ENCODE results near the gene NDUFB2.
"Not testable (repeated sequence)": the region's sequence is repeated elsewhere in the genome, so short reads cannot be mapped to it uniquely, and the experiment has no call there.

Gene NDUFB2

DNA sequence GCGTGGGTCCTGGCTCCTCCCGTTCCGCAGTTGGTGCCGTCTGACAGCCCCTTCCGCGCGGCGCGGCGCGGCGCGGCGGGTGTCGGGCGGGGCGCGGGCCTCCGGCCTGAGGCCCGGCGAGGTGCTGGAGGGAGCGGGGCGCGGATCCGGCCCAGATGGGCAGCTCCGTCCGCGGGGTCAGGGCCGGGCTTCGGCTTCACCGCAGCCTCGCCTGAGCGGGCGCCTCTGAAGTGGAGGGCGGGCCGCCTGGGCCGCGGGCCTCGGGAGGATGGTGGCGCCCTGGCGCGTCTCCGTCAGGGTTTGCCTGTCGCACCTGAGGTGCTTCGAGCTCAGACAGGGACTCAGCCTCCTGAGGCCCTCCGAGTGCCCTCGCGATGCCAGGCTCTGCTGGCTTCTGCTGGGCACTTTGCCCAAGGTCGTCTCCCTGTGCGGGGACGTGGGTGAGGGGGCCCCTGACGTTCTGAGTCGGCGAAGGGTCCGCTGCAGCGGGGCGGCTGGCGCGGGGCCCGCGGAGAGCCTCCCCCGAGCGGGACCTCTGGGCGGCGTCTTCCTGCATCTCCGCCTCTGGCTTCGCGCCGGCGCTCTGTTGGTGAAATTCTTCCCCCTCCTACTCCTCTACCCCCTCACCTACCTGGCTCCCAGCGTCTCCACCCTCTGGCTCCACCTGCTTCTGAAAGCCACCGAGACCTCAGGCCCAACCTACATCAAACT is 23.3 kb upstream of the NDUFB2 start:
- DNase-seq: peak; percentile 61 to 65

- DNase-seq: no peak
These were observed 22.7 kb upstream of the NDUFB2 start for GRCh38 chr7:140673774-140674155.

GRCh38 chr7:140674356-140674800 is 22.1 kb upstream of the NDUFB2 start:
- DNase-seq: no peak

DNA sequence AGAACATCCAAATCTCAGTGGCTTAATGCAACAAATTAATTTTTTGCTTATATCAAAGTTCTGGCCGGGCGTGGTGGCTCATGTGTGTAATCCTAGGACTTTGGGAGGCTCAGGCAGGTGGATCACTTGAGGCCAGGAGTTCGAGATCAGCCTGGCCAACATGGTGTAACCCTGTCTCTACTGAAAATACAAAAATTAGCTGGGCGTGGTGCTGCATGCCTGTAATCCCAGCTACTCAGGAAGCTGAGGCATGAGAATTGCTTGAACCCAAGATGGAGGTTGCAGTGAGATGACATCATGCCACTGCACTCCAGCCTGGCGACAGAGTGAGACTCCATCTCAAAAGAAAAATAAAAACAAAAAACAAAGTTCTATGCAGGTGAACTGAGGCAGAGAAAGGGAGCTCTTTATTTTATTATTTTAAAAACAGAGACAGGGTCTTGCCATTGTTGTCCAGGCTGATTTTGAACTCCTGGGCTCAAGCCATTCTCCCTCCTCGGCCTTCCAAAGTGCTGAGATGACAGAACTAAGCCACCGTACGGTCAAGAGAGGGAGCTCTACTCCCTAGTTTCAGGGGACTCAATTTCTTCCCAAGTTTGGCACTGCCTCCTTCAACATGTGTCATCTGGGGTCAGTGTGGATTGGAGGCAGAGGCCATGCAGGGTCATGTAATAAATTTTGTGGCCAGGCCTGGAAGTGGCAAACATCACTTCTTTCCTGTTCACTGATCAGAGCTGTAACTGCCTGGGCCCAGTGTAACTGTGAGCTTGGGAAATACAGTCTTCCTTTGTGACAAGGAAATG is 21.4 kb upstream of the NDUFB2 start:
- no peak for DNase-seq

DNA sequence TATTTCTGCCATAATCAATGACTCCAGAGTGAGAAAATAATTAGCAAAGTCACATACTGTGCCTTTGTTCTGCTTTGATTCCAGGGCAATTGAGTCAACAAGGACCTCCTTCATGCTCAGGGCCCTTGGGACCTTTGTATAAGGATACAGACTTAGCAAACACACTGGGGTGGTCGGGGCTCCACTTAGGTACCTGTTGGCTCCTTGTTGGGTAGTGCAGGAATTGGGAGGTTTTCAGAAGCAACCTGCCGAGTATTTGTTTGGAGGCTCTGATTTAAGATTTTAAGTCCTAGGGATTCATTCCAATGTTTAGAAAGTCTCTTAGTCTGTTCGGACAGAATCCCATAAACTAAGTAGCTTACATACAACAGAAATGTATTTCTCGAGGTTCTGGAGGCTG is 20.8 kb upstream of the NDUFB2 start:
- DNase-seq: no peak

- no peak for DNase-seq
These were observed 20.2 kb upstream of the NDUFB2 start for GRCh38 chr7:140676306-140676705.

- not testable (repeated sequence) for DNase-seq
These were observed 19.6 kb upstream of the NDUFB2 start for GRCh38 chr7:140676956-140677355.

DNA sequence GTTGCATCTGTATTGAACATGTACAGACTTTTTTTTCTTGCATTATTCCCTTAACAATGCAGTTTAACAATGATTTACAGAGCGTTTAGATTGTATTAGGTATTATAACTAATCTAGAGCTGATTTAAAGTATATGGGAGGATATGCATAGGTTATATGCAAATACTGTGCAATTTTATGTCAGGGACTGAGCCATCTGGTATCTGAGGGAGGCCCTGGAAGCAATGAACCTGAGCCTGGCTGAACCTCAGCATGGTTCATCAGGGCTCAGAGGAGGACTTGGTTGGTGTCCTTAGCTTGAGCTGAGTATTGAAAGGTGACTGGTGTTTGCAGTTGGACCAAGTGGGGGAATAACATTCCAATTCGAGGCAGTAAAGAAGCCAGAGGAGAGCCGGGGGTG is 19.0 kb upstream of the NDUFB2 start:
- DNase-seq: no peak

- DNase-seq: no peak
These were observed 18.3 kb upstream of the NDUFB2 start for GRCh38 chr7:140678081-140678815.

GRCh38 chr7:140678816-140679130 is 17.7 kb upstream of the NDUFB2 start:
- DNase-seq: no peak

- DNase-seq: no peak
These were observed 17.3 kb upstream of the NDUFB2 start for GRCh38 chr7:140679186-140679585.

GRCh38 chr7:140680886-140681285 is 15.6 kb upstream of the NDUFB2 start:
- DNase-seq: no peak

DNA sequence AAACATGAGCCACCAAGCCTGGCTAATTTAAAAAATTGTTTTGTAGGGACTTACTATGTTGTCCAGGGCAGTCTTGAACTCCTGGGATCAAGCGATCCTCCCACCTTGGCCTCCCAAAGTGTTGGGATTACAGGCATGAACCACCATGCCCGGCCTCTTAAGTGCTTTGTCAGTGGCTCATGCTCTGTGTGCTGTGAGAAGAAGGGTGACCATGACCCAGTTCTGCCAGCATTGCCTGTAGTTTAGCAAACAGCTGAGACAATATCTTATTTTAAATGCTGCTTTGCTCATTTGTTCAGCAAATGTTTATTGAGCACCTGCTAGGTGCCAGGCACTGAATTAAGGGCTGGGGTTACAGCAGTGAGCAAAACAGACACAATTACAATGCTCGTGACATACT is 14.7 kb upstream of the NDUFB2 start:
- no peak for DNase-seq

DNA sequence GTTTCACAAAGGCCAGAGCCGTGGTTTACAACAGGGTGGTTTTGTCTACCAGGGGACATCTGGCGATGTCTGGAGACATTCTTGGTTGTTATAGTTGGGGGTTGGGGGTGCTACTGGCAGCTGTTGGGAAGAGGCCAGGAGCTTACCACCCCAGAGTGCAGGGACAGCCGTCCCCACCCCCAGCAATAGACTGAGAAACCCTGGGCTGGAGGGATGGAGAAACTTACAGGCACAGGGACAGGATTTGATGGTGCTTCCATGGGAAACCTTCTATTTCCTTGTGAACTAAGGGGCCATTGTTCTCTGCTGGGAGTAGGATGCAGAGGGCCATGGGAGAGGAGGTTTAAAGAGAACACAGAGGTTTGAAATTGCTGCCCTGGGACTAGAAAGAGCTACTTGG is 12.9 kb upstream of the NDUFB2 start:
- no peak for DNase-seq

GRCh38 chr7:140684066-140684950 is 12.2 kb upstream of the NDUFB2 start:
- DNase-seq: no peak

DNA sequence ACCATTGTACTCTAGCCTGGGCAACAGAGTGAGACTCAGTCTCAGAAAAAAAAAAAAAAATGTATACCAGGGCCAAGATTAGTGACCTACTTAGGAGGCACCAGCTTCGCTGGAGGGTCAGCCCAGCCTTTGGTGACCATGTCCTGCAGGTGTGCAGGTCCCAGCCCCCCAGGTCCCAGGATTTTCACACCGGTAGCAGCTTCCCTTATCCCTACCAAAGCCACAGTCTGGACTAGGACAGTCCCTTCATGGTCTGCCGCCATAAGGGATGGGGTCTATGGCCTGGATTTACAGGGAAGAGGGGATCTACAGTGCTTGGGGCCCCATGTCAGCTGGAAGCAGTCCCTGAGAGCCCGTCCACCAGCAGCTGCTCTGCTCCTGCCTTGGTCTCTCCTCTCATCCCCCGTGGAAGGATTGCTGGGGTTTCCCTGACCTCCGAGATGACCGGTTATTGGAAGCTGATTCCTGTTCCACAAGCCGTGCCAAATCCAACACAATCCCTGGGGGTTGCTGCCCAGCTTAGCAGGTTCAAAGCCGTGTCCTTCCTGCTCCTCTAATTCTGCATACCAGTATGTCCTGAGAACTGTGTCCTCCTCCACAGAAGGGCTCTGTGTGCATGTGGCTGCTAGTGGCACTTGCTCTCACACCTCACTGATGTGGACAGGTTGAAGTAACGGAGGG is 11.0 kb upstream of the NDUFB2 start:
- DNase-seq: no peak

DNA sequence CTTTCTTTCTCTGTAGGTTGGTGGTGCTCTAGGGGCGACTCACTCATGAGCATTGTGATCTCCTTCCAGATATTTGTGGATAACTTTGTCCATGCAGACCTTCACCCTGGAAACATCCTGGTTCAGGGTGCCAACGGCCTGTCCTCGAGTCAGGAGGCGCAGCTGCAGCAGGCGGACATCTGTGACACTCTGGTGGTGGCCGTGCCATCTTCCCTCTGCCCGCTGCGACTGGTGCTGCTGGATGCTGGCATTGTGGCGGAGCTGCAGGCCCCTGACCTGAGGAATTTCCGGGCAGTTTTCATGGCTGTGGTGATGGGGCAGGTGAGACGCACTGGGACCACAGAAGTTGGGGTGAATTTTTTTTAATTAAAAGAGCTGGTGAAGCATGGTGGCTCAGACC is 9.6 kb upstream of the NDUFB2 start:
- DNase-seq: no peak

DNA sequence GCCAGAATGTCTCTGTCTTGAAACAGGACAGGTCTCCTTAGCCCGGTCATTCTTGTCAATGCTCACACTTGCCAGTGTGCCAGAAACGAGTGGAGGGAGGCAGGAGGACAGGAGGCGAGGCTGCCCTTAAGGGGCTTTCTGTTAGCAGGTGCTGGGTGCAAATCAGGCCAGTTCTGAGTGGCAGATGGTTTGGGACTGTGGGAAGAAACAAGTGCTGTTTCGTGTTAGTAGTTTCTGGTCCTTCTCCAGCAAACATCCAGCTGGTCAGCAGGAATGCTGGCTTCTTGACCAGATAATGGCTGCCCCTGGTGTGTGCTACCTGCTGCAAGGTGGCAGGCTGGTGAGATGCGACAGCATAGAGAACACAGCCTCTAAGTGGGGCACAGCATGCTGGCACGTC is 8.2 kb upstream of the NDUFB2 start:
- no peak for DNase-seq

GRCh38 chr7:140689199-140690152 is 7.0 kb upstream of the NDUFB2 start:
- DNase-seq: no peak

DNA sequence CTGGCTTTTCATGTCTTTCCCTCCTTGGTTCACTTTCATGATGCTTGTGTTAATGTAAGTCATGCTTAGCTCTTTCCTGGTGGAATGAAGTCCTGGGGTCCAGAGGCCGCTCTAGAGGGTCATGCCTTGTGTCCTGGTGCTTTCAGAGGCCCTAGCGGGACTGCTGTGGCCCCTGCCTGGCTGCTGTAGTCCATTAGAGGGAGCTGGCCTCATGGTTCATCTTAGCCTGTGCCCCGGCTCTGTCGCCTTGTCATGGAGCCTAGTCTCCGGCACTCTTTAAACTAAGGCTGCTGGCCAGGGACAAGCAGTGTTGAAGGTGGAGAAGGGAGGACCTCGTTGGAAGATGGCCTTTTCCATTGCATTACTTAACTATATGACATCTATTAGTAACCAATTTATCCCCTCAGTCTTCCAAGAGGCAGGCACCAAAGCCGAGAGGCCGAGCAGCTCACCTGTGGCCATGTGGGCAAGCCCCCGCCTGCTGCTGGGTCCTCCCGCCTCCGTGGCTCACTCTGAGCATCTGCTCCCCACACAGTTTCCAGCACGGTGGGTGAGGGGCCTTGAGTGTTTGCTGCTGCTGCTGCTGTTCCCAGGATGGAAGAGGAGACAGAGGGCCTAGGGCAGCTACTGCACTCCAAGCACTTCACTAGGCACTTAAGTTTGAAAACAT is 5.0 kb upstream of the NDUFB2 start:
- no peak for DNase-seq
